ENCODE measurements around the gene C1QTNF9B.
"Not testable (repeated sequence)": the region's sequence is repeated elsewhere in the genome, so short reads cannot be mapped to it uniquely, and the experiment has no call there.

Gene C1QTNF9B

GRCh38 chr13:23897452-23897919, at the start of gene C1QTNF9B:
TSS of gene C1QTNF9B (minus strand) at chr13:23897502.
- not testable (repeated sequence) for DNase-seq (ENCODE audit: low read depth)

DNA sequence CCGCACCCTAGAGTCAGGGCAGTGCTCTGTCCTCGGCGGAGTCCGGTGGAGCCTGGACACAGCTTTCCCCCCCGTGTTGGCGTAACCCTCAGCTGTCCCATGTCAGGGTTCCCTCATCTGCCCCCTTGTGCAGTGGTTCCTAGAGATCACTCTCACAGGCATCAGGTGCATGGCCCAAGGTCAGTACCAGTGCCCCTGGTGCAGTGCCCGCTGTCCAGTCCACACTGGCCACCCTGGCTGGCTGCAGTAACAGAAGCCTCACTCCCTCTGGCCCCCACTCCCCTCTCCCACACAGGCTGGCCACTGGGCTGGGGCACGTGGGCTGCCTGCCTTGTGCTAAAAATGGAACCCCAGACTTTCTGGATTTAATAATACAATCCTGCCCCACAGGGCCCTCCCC, 49.6 kb upstream of the C1QTNF9B start:
- no peak for DNase-seq (ENCODE audit: low read depth)

- no peak for DNase-seq (ENCODE audit: low read depth)
These were observed 48.8 kb upstream of the C1QTNF9B start for GRCh38 chr13:23946067-23946466.

- DNase-seq (ENCODE audit: low read depth), result no peak
These were observed 48.3 kb upstream of the C1QTNF9B start for GRCh38 chr13:23945612-23946011.

DNA sequence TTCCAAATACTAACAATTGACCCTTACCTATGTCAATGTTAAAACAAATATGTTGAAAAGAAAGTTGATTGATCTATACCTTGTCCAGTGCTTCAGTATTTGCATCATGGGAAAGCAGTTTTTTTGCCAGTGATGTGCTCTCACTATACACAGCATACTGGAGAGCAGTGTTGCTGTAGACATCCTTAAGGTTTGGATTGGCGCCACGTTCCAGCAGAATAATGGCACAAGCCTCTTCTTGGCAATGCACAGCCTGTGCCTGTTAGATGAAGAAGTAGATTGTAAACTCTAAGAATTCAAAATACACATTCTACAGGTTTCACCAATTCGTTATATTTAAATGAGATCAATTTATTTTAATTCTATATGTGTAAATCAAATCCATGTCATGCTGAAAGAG, 43.9 kb upstream of the C1QTNF9B start:
- DNase-seq (ENCODE audit: low read depth), result no peak

DNA sequence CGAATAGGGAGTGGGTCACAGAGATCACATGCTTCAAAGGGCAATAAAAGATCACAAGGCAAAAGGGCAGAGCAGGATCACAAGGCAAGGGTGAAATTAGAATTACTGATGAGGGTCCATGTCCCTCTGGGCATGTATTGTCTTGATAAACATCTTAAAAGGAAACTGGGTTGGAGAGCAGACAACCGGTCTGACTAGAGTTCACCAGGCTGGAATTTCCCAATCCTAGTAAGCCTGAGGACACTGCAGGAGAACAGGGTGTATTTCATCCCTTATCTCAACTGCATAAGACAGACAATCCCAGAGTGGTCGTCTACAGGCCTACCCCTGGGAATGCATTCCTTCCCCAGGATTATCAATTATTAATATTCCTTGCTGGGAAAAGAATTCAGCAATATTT, 42.4 kb upstream of the C1QTNF9B start:
- not testable (repeated sequence) for DNase-seq (ENCODE audit: low read depth)

DNA sequence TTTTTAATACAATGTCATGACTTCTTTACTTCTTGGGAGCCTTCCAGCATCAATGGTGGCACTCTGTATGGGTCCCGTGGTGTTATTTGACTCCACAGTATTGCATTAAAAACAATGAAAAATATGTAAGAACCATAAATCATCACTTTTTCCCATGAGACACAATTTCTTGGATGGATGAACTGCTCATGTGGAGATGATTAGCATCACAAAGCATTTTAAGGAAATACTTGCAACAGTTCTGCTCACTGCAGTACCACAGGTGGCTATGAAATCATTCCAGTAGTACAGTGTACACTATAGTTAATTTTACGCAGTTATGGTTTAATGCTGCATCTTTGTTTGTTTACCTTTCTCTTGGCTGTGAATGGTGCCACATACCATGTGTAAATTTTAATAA, 37.2 kb upstream of the C1QTNF9B start:
- DNase-seq (ENCODE audit: low read depth), result no peak

GRCh38 chr13:23928985-23929384, 31.7 kb upstream of the C1QTNF9B start:
- peak; percentile 90 for DNase-seq (ENCODE audit: low read depth)

- DNase-seq (ENCODE audit: low read depth), result no peak
These were observed 25.7 kb upstream of the C1QTNF9B start for GRCh38 chr13:23923031-23923430.

DNA sequence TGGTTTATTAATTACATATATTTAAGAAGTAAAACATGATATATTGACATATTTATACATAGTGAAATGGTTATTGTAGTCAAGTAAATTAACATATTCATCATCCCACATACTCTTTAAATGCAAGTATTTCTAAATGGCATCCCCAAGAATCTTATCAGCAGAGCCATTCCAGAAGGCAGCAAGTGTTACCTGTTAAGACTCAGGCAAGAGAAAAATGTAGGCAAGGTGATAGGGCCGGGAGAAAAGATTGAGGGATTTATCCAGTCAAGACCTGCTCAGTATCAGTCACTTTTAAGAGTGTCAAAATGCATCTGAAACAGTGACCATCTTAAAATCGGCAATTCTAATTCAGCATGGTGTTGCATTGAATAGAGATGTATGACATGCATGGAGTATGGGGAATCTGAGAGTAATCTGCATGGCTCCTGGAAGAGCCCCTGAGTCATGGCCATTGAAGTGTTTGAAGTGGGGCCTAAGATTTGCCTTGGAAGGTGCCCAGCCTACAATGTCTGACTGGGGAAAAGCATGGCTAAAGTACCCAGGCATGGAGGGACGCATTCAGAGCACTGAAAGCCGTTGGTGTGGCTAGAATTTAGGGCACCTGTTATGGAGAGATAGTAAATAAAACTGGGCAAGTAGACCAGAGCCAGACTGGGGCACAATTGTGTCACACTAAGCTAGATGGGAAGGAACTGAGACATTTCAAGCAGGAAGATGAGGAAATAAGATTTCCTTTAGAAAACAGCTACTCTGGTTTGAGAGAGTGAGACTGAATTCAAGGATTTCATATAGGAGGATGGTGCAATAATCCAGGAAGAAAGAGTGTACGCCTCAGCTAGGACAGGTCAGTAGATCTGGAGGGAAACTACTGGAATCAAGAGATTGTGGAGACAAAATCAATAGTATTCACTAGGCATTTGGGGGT, 25.0 kb upstream of the C1QTNF9B start:
- no peak for DNase-seq (ENCODE audit: low read depth)

DNA sequence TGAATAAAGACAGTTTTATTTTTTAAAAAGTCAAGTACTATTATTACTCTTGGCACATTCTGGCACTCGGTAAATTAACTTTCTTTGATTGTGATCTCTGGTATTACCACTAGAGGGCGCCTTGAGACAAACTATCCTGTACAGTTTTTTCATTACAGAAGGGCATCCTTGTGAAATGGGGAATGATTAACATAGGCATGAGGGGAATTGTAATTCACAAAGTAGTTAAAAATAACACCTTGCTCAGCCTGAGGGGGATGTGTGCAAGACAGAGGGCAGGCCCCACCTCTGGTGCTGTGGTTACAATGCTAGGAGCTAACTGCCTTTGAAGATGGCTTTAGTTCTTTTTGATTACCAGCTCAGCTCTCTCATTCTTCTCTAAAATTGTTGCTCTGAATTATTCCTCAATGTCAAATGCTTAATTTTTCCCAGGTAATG, 24.2 kb upstream of the C1QTNF9B start:
- DNase-seq (ENCODE audit: low read depth), result peak; percentile 76

DNA sequence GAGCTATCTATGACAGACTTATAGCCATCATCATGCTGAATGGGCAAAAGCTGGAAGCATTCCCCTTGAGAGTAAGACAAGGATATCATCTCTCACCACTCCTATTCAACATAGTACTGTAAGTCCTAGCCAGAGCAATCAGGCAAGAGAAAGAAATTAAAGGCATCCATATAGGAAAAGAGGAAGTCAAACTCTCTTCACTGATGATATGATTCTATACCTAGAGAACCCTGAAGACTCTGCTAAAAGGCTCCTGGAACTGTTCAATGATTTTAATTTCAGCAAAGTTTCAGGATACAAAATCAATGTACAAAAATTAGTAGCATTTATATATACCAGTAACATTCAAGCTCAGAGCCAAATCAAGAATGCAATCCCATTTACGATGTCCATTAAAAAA, 21.7 kb upstream of the C1QTNF9B start:
- DNase-seq (ENCODE audit: low read depth), result no peak

DNA sequence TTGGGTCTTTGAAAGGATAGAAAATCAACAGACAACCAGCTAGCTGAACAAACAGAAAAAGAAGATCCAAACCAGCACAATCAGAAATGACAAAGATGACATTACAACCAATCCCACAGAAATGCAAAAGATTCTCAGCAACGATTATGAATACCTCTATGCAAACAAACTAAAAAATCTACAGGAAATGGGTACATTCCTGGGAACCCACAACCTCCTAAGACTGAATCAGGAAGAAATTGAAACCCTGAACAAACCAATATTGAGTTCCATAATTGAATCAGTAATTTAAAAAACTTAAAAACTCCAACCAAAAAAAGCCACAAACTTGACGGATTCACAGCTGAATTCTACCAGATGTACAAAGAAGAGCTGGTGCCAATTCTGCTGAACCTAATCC, 20.9 kb upstream of the C1QTNF9B start:
- DNase-seq (ENCODE audit: low read depth), result no peak

DNA sequence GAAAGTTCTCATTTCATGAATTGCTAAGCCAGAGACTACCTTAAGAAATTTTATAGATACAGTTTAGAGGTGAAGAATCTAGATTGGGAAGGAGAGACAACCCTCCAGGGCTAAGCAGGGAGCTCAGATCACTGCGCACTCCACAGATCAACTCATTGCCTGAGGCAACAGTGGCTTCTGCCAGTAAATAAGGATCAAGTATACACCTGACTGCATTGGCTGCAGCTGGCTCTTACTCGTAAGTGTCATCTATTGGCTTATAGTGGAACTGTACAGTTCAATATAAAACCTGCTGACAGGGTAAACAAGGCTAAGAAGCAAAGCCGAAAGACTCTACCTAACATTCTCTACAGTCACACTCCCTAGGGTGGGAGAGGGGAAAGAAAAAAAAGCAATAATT, 18.0 kb upstream of the C1QTNF9B start:
- DNase-seq (ENCODE audit: low read depth), result no peak

DNA sequence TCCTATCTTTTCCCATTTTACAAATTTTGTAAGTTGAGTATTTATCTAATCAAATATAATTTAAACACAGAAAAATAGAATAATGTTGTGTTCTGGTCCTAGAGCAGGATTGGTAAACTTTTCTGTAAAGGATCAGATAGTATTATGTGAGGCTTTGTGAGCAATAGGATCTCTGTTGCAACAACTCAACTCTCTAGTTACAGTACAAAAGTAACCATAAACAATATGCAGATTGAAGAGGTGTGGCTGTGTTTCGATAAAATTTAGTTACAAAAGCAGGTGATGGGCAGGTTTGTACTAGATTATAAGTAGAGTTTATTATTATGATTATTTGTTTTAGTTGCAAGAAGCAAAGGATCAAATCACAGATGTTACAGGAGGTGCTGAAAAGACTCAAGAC, 15.2 kb upstream of the C1QTNF9B start:
- DNase-seq (ENCODE audit: low read depth), result no peak

GRCh38 chr13:23909606-23910005, 12.3 kb upstream of the C1QTNF9B start:
- DNase-seq (ENCODE audit: low read depth), result no peak

DNA sequence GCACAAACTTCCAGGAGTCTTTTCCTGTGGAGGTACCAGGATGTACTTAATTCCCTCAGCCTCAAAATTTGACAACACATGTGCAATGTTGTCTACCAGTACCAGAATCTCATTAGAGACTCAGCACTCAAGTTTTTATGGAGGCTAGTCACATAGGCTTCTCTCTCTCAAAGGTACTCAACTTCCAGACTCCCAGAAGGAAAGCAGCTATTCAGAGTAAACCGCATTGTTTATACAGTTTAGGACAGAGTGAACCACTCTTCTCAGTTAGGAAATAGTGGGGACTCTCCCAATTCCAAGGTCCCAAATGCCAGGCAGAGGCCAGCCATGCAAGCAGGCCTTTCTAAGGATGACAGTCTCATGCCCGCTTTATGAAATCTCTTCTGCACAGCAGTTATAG, 8.5 kb upstream of the C1QTNF9B start:
- DNase-seq (ENCODE audit: low read depth), result no peak

- DNase-seq (ENCODE audit: low read depth), result no peak
These were observed 6.6 kb upstream of the C1QTNF9B start for GRCh38 chr13:23903906-23904280.

GRCh38 chr13:23902975-23903905, 5.9 kb upstream of the C1QTNF9B start:
- no peak for DNase-seq (ENCODE audit: low read depth)

- DNase-seq (ENCODE audit: low read depth), result no peak
These were observed 4.1 kb upstream of the C1QTNF9B start for GRCh38 chr13:23901365-23901764.

- DNase-seq (ENCODE audit: low read depth), result peak; percentile 37
These were observed 2.3 kb upstream of the C1QTNF9B start for GRCh38 chr13:23899555-23899954.

GRCh38 chr13:23898101-23898500, 799 bp upstream of the C1QTNF9B start:
- DNase-seq (ENCODE audit: low read depth), result peak; percentile 94

GRCh38 chr13:23894746-23895145, 2.6 kb downstream of the C1QTNF9B start:
- DNase-seq (ENCODE audit: low read depth), result not testable (repeated sequence)
